Adrenal gland (tissue), 5 donors: ENCODE results near the gene SLC4A5.

ENCODE experiments used
- CTCF ChIP-seq, 6 experiments: fragments of 450-650 bp in 4 of 6; fragments of 200-600 bp in 2 of 6; sonication (generic) in 1 of 6; IDR thresholded peaks; 1 replicate in 5 of 6; 2 replicates in 1 of 6; pipeline versions ENCODE4 v1.5.1 to v1.8.0; 2016 to 2021; ENCODE audit warnings: antibody characterized with exemption in 6 of 6, mild to moderate bottlenecking in 2 of 6, moderate library complexity in 1 of 6
- POLR2A ChIP-seq, 2 donors: fragments of 450-650 bp; IDR thresholded peaks; one replicate each; pipeline ENCODE4 v1.6.1; 2017; ENCODE audit warnings: antibody characterized with exemption in 2 of 2, mild to moderate bottlenecking in 2 of 2, moderate library complexity in 1 of 2
- donor health status: DM: no; HTN: no; CAD: no.

GRCh38 chr2:74235041-74235440 is 108.2 kb downstream of the SLC4A5 start:
- TF ChIP-seq POLR2A (IDR thresholded peaks at IDR 0.05): no peak
- TF ChIP-seq CTCF (IDR thresholded peaks at IDR 0.05): no peak
